ENCODE results near the gene BCR. TPM values are rescaled to one million over a fixed set of nuclear protein-coding genes. Genes with fewer than 3 reads are reported as not detected.

The BCR gene
- total and polyA plus RNA-seq, 2 of the 4 experiments (the other 2 are of a cell fraction) = 28.9 to 44.6 TPM

- TF ChIP-seq NFE2L2 (IDR thresholded peaks at IDR 0.05; ENCODE audit: low read depth, low read length) (no peak), RAD21 (IDR thresholded peaks at IDR 0.05; ENCODE audit: low read length) (no peak), ELK1 (IDR thresholded peaks at IDR 0.05; ENCODE audit: borderline replicate concordance, low read depth, low read length) (no peak), MXI1 (IDR thresholded peaks at IDR 0.05; ENCODE audit: borderline replicate concordance, low read depth, low read length) (no peak), SMC3 (IDR thresholded peaks at IDR 0.05; ENCODE audit: low read depth, low read length) (no peak), RCOR1 (IDR thresholded peaks at IDR 0.05; ENCODE audit: insufficient replicate concordance, low read length) (no peak), CEBPB (IDR thresholded peaks at IDR 0.05; ENCODE audit: low read depth, low read length) (no peak)
- BruUV-seq (replicated peaks) = no TSS peak
- Histone ChIP-seq H3K9me1 (ENCODE audit: insufficient read depth, low read length) (peaks cover 15% of the 10 kb centered on the region), H3K79me1 (ENCODE audit: low read depth in 1 of 2, low read length in 2 of 2) (peaks cover 16 to 39% of the 10 kb centered on the region in 2 experiments), H2AK9ac (replicated peaks; ENCODE audit: low read depth, low read length, poor library complexity) (peak overlapping the region; percentile 92), H4K5ac (ENCODE audit: low read depth, low read length) (peak overlapping the region; percentile 95), H2AK5ac (ENCODE audit: low read depth, low read length) (peak overlapping the region; percentile 76), H4K8ac (ENCODE audit: low read depth in 2 of 2, low read length in 2 of 2) (peak overlapping the region; percentile 58 to 91), H3K27me3 (ENCODE audit: control insufficient read depth, insufficient read depth, low read length) (no peaks in the 10 kb centered on the region), H3K56ac (ENCODE audit: extremely low read depth, insufficient read depth, low read length) (peak overlapping the region; percentile 38; the same call in 1 of the 2 replicates), H4K91ac (ENCODE audit: insufficient read depth, low read depth, low read length) (peak overlapping the region; percentile 66), H4K20me1 (ENCODE audit: insufficient read depth, low read length) (peaks cover 31% of the 10 kb centered on the region), H3K4me2 (ENCODE audit: low read depth, low read length) (peak overlapping the region; percentile 98), H3K9me3 (ENCODE audit: control insufficient read depth, insufficient read depth, low read length) (peaks cover 11% of the 10 kb centered on the region), H3K4me1 (ENCODE audit: control insufficient read depth, insufficient read depth, low read length) (peaks cover 29% of the 10 kb centered on the region), H3K9ac (ENCODE audit: low read depth, low read length) (peak overlapping the region; percentile 83), H3K36me3 (ENCODE audit: control insufficient read depth, insufficient read depth, low read length) (peaks cover 9% of the 10 kb centered on the region; the same call in 1 of the 2 replicates), H2BK20ac (ENCODE audit: low read depth, low read length) (peak overlapping the region; percentile 57), H3K18ac (ENCODE audit: low read depth, low read length) (peak overlapping the region; percentile 81), H2BK15ac (ENCODE audit: low read depth, low read length) (peak overlapping the region; percentile 78; the same call in 2 of the 3 replicates), H3K14ac (replicated peaks; ENCODE audit: low read depth, low read length) (peak overlapping the region; percentile 65; the same call in 1 of the 2 replicates), H2BK120ac (ENCODE audit: low read depth, low read length) (peak overlapping the region; percentile 82), H3K4ac (ENCODE audit: low read depth, low read length) (peak overlapping the region; percentile 89), H2AFZ (replicated peaks; ENCODE audit: low read length, poor library complexity) (peak overlapping the region; percentile 95), H2BK5ac (ENCODE audit: low read depth, low read length, poor library complexity, severe bottlenecking) (peak overlapping the region; percentile 43), H3K27ac (ENCODE audit: insufficient read depth, low read length) (peak overlapping the region; percentile 68), H3K23ac (ENCODE audit: low read depth, low read length) (no peak overlapping the region; the same call in 1 of the 2 replicates), H3K4me3 (ENCODE audit: insufficient read depth, low read depth, low read length) (peak overlapping the region; percentile 98)
- intact Hi-C loops (cut with micrococcal nuclease) (loop anchor here (2.0 to 5.0 kb wide), 2 partner anchors 38 to 207 kb away; no protein-coding TSS in a partner anchor), dilution Hi-C loops (cut with HindIII; ENCODE audit: low sequenced_read_pairs, unreplicated experiment) (no loop called here), in situ Hi-C loops (cut with MboI; ENCODE audit: low sequenced_read_pairs) (loop anchor here (5.0 to 10.0 kb wide), 2 partner anchors 98 to 215 kb away; no protein-coding TSS in a partner anchor)
- ChIA-PET CTCF (interaction anchor here (1.5 to 4.4 kb wide), 2 partner anchors 102 to 111 kb away, joined by 10 to 27 read pairs; no protein-coding TSS in a partner anchor), POLR2A (ENCODE audit: unreplicated experiment) (interaction anchor here (0.6 kb wide), 1 partner anchor 11 kb away, joined by 3 read pairs; no protein-coding TSS in a partner anchor)
- 27% methylated on average over 3 of the region's 25 CpGs; no CpG with 5 or more reads in 1 of the 2 experiments for WGBS, 2 experiments (ENCODE audit: extremely low coverage in 2 of 2, insufficient read length in 1 of 2)
- peak; percentile 5 for ATAC-seq (ENCODE audit: low read depth)
- no peak for DNase-seq
Measured at GRCh38 chr22:23179381-23180299, 669 bp upstream of the BCR start.

Data from IMR-90 (cell line).